Measurements from ENCODE around the gene BMPR2.

DNA sequence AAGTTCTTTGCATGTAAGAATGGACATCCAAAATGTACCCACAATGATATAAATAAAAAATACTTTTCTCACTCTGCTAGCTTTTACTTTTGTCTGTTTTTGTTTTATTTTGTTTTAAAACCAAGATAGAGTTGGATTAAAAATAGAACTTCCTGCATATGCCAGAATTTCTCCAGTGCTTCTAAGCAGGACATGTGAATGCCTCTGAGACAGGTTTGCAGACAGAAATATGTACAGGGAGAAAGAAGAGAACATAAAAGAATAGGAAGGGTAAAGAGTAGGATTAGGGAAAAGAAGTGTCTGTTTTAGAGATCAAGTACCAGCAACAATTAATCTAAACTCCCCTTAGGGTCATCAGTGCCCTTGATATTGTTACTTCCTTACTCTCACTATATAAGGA is 114.4 kb downstream of the BMPR2 start:
- TF ChIP-seq, protein P1, sequence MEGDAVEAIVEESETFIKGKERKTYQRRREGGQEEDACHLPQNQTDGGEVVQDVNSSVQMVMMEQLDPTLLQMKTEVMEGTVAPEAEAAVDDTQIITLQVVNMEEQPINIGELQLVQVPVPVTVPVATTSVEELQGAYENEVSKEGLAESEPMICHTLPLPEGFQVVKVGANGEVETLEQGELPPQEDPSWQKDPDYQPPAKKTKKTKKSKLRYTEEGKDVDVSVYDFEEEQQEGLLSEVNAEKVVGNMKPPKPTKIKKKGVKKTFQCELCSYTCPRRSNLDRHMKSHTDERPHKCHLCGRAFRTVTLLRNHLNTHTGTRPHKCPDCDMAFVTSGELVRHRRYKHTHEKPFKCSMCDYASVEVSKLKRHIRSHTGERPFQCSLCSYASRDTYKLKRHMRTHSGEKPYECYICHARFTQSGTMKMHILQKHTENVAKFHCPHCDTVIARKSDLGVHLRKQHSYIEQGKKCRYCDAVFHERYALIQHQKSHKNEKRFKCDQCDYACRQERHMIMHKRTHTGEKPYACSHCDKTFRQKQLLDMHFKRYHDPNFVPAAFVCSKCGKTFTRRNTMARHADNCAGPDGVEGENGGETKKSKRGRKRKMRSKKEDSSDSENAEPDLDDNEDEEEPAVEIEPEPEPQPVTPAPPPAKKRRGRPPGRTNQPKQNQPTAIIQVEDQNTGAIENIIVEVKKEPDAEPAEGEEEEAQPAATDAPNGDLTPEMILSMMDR (conservative IDR thresholded peaks at IDR 0.05 in 1 of 2, IDR thresholded peaks at IDR 0.05 in 1 of 2; ENCODE audit: low read depth in 1 of 2, low read length in 2 of 2), result no peak
- no peak for TF ChIP-seq EZH2 (IDR thresholded peaks at IDR 0.05; ENCODE audit: low read length, missing control alignments)
